A673 (cell line): Measurements from ENCODE around the gene LRRC38. TPM values are rescaled to one million over a fixed set of nuclear protein-coding genes. Genes with fewer than 3 reads are reported as not detected.

Source experiments
- BruUV-seq: library from RNA; stranded (reverse); fragments of 400-500 nt; replicated peaks from 2 replicates; lab custom pipeline; 2021; lab: Mats Ljungman, UMichigan
- CTCF ChIA-PET: fragments of 300-600 bp; sonication (Branson Sonifier 250); formaldehyde crosslinking; loops from one replicate; lab custom pipeline; 2022; ENCODE audit warnings: antibody characterized with exemption; lab: Charles Lee
- POLR2A ChIA-PET: fragments of 300-600 bp; sonication (Branson Sonifier 250); formaldehyde crosslinking; loops from one replicate; lab custom pipeline; 2022; ENCODE audit warnings: antibody characterized with exemption; ENCODE audit not compliant: low non-redundant PET; lab: Charles Lee
- DNase-seq: peaks from one replicate; pipeline ENCODE4 v3.0.0-alpha.2; 2015; ENCODE audit warnings: low spot score
- H3K27ac ChIP-seq: fragments of 200-600 bp; sonication (generic); 2 replicates; pipeline ENCODE4 v1.5.1; 2016; ENCODE audit warnings: mixed run types, low read depth, mild to moderate bottlenecking, mixed read lengths, antibody characterized with exemption, low read length; ENCODE audit not compliant: poor library complexity, severe bottlenecking
- H3K27me3 ChIP-seq: fragments of 200-600 bp; sonication (generic); replicated peaks from 2 replicates; pipeline ENCODE4 v1.6.1; 2017; ENCODE audit warnings: mixed run types, low read depth, mild to moderate bottlenecking, mixed read lengths, antibody characterized with exemption, low read length; ENCODE audit not compliant: insufficient read depth, poor library complexity
- H3K36me3 ChIP-seq: fragments of 200-600 bp; sonication (generic); 2 replicates; pipeline ENCODE4 v1.6.1; 2016; ENCODE audit warnings: mixed run types, mild to moderate bottlenecking, mixed read lengths, antibody characterized with exemption, low read length; ENCODE audit not compliant: insufficient read depth, poor library complexity, severe bottlenecking
- H3K4me1 ChIP-seq: fragments of 200-600 bp; sonication (generic); 2 replicates; pipeline ENCODE4 v1.6.1; 2017; ENCODE audit warnings: mixed run types, mild to moderate bottlenecking, mixed read lengths, antibody characterized with exemption, low read length; ENCODE audit not compliant: insufficient read depth, poor library complexity, severe bottlenecking
- H3K4me3 ChIP-seq: fragments of 200-600 bp; sonication (generic); 2 replicates; pipeline ENCODE4 v1.5.1; 2016; ENCODE audit warnings: low read depth, mixed run types, mild to moderate bottlenecking, mixed read lengths, low read length; ENCODE audit not compliant: poor library complexity, severe bottlenecking
- H3K9me3 ChIP-seq: fragments of 200-600 bp; sonication (generic); 2 replicates; pipeline ENCODE4 v1.6.1; 2016; ENCODE audit warnings: mixed run types, low read depth, mild to moderate bottlenecking, mixed read lengths, antibody characterized with exemption, low read length; ENCODE audit not compliant: poor library complexity, severe bottlenecking
- CTCF ChIP-seq: fragments of 300-800, 200-600 bp; sonication (generic); conservative IDR thresholded peaks from 2 replicates; pipeline ENCODE4 v1.5.1; 2017; ENCODE audit warnings: low read depth, mild to moderate bottlenecking, antibody characterized with exemption, low read length, moderate library complexity, mixed read lengths
- EZH2 ChIP-seq: fragments of 200-600 bp; sonication (generic); IDR thresholded peaks from 2 replicates; pipeline ENCODE4 v1.6.1; 2017; ENCODE audit warnings: borderline replicate concordance, low read depth, mild to moderate bottlenecking, mixed read lengths, antibody characterized with exemption, low read length; ENCODE audit not compliant: poor library complexity, severe bottlenecking
- intact Hi-C: fragments of 100-400 bp; cut with micrococcal nuclease; formaldehyde crosslinking; loops from one replicate; pipeline ENCODE4 v1.10.0; 2022; ENCODE audit not compliant: unreplicated experiment
- total RNA-seq: library from RNA; stranded (reverse); gene quantifications from 2 replicates; pipeline ENCODE4 v1.2.3, GENCODE V29; 2021

The LRRC38 gene
- total RNA-seq, 1 experiment from 2014 or later = not detected

- no peaks in the 10 kb centered on the region for H3K4me1 ChIP-seq
- ChIA-PET CTCF (no interaction called here), POLR2A (no interaction called here)
- no peaks in the 10 kb centered on the region for H3K36me3 ChIP-seq
- H3K9me3 ChIP-seq = no peaks in the 10 kb centered on the region
- TF ChIP-seq CTCF (no peak), EZH2 (no peak)
- no peak for DNase-seq
- H3K4me3 ChIP-seq = no peak overlapping the region
- H3K27me3 ChIP-seq = no peaks in the 10 kb centered on the region
- intact Hi-C loops = no loop called here
- H3K27ac ChIP-seq = no peak overlapping the region
- BruUV-seq = no TSS peak
These were observed 27.8 kb upstream of the LRRC38 start for GRCh38 chr1:13541435-13542215.

GRCh38 chr1:13540866-13541265, 27.1 kb upstream of the LRRC38 start:
- no peaks in the 10 kb centered on the region for H3K9me3 ChIP-seq
- no peak overlapping the region for H3K27ac ChIP-seq
- H3K27me3 ChIP-seq = no peaks in the 10 kb centered on the region
- no peak for DNase-seq
- ChIA-PET CTCF (no interaction called here), POLR2A (no interaction called here)
- H3K4me3 ChIP-seq = no peak overlapping the region
- intact Hi-C loops = no loop called here
- TF ChIP-seq CTCF = no peak
- TF ChIP-seq EZH2 = no peak
- no TSS peak for BruUV-seq
- no peaks in the 10 kb centered on the region for H3K4me1 ChIP-seq
- H3K36me3 ChIP-seq = no peaks in the 10 kb centered on the region

GRCh38 chr1:13539683-13540082, 25.9 kb upstream of the LRRC38 start:
- TF ChIP-seq EZH2 (no peak), CTCF (peak; percentile 34; the same call in 1 of the 2 replicates)
- H3K4me1 ChIP-seq = no peaks in the 10 kb centered on the region
- intact Hi-C loops = no loop called here
- ChIA-PET CTCF (no interaction called here), POLR2A (no interaction called here)
- no peak overlapping the region for H3K4me3 ChIP-seq
- H3K27me3 ChIP-seq = no peaks in the 10 kb centered on the region
- BruUV-seq = no TSS peak
- no peak for DNase-seq
- H3K9me3 ChIP-seq = no peaks in the 10 kb centered on the region
- no peak overlapping the region for H3K27ac ChIP-seq
- H3K36me3 ChIP-seq = no peaks in the 10 kb centered on the region
